GM19099 (cell line): ENCODE data around the gene TMC1.
A peak's percentile ranks its signal among the peaks of the same experiment; 100 is the strongest.

Experiments used
- POLR2A ChIP-seq: IDR thresholded peaks from 3 replicates; pipeline ENCODE4 v1.6.1; 2011; ENCODE audit warnings: low read depth; ENCODE audit not compliant: insufficient read length; ENCODE audit errors: extremely low read depth

Gene TMC1

DNA sequence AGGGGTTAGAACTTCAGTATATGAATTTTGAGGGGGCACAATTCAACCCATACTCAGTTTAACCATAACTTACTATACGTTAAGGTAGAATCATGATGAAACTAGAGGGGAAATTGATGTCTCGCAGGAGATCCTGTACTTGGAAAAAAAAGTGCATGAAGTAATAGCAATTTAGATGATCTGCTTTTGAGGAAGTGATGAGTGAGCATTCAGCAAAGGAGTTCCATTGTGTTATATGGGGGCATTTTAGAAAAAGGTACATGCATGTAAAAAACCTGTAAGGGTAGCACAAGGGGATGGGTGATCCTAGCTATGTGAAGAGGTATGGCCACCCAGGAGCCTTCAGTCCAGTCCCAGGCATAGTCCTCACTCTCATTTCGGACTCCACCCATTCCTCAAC, 14.8 kb upstream of the TMC1 start:
- TF ChIP-seq POLR2A: no peak

DNA sequence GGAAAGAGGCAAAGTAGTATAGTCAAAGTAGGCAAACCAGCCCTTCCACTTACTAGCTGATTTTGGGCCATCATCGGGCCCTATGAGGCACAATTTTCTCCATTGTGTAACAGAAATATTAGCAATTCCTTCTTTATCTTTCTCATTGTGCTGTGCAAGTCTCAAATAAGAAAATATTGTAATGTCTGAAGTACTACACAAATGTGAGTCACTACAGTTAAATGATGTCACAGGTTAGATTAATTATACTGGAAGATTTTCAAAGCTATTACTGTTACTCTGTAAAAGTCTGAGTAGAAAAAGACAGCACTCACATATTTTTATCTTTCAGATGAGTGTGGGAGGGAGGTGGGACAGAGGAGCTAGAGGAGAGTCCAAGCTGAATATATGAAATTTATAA, 12.4 kb upstream of the TMC1 start:
- no peak for TF ChIP-seq POLR2A

DNA sequence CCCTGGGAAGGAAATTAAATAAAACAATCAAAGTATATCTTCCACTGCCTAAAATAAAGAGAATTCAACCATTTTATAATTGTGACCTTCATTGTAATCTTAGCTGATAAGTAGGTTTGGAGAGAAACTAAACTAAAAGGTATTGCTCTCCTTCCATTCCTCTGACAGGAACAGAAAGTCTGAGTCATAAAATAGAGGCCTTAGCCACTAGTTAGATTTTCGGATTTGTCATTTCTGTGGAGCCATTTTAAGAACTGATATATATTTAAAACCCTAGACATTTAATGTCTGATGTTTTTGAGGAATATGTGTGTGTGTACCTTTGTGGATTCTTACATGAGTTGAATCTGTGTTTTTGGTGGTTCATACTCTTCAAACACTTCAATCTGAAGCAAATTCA, 11.8 kb upstream of the TMC1 start:
- no peak for TF ChIP-seq POLR2A

DNA sequence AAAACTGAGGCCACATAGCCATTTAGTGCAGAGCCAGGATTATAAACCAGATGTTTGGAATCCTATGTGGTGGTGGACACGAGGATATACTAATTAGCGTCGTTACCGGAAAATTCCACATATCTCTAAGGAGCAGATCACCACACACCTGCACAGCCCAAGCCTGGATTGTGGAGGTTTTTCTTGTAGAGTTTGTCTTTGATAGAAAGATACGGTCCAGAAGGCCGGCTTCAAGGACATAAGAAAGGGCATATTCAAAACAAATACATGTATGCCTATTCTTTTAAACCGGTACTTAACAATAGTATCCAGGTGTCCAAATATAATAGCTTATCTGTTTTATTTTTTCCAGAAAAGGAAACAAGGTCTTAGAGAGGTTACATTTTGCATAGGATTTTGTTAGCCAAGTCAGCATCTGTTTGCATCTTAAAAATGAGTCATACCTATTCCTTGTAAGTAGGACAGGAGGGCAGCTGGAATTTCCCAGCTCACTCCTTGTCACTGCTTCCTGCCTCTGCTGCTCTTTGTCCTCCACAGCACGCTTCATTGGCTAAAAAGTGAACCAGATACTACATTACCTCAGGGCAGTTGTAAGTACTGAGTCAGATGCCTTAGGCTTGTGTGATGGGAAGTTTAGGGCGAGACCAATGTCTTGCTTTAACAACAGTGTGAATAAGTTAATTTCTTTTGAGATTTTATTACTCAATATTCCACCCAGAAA, 3.6 kb downstream of the TMC1 start:
- no peak for TF ChIP-seq POLR2A

DNA sequence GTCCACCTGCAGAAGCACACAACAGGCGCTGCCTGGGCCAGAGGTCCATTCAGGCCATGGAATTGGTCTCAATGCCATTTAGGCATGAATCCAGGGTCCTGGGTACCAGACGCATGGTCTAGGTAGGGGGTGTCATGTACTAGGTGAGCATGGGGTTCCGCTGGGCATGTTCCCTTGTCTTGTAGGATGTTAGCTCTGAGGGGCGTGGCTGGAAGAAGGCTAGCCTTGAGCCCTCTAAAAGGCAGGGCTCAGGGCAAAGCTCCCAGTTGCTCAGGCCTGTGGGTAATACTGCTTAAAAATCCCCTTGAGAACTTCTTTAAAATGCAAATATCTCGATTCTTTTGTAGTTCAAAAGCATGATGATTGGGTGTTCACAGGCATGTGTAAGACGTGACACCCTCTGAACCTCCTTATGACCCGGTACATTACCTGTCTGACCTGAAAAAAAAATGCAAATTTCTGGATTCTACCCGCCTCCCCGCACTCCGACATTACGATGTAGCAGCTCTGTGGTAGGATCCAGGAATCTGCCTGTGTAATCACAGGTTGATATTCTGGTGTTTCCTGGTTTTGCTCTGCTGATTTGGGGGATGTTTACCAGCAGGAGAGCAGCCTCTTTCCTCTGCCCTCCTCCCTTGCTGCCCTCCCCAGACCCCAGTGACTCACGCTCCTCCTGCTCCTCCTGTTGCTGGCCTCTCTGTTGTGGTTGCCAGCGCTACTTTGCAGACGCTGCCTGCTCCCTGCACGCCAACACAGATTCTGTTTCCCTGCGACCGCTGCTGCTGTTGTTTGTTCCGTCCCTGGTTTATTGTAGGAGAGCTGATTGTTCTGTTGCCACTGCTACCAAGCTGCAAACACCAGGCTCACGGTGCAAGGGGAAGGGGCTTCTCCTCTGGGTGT, 5.7 kb downstream of the TMC1 start:
- TF ChIP-seq POLR2A: peak; percentile 55

DNA sequence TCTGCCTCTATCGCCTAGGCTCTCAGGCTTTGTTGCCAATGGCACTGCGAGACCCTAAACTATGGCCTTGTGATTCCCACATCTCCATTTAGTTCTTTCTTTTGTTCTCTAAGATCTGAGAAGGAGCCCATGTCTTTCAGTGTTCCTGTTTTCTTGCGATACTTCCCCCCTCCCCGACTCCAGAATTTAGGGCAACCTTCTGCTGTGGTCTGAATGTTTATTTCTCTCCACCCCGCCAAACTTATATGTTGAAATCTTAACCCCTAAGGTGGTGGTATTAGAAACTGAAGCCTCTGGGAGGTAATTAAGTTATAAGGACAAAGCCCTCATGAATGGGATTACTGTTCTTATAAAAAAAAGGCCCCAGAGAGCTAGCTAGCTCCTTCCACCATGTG, 6.4 kb downstream of the TMC1 start:
- TF ChIP-seq POLR2A: no peak

DNA sequence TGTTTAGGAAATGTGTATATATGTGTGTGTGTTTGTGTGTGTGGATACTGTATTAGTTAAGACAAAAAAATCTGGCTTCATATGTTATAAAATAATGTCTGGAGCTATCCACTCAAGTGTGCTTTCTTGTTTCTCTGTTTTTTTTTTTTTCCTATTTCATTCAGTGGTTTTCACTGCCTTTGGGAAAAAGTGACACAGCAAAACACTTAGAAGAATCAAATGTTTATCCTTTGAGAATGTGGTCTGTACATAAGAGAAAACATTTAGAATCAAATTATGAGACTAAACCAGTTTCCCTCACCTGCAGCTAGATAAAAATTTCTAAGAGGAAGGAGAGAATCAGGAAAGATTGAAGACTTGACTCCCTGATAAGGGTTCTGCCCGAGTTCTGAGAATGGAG, 8.1 kb downstream of the TMC1 start:
- TF ChIP-seq POLR2A: no peak

DNA sequence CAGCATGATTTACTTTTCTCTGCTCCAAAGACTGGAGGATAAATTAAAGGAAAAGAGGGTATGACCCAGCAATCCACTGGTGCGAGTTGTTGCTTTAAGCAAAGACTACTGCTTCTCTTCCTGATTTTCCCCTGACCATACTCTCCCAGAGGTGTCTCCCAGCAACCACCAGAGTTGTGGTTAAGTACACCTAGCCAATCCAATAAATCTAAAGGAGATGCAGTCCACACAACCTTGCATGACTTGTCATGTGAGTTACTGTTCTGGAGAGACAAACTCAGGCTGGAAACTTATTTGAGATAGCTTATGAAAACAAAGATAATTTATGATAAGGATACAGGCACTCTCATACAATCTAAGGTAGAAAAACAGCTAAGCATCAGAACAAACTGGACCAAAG, 11.9 kb downstream of the TMC1 start:
- TF ChIP-seq POLR2A: no peak

DNA sequence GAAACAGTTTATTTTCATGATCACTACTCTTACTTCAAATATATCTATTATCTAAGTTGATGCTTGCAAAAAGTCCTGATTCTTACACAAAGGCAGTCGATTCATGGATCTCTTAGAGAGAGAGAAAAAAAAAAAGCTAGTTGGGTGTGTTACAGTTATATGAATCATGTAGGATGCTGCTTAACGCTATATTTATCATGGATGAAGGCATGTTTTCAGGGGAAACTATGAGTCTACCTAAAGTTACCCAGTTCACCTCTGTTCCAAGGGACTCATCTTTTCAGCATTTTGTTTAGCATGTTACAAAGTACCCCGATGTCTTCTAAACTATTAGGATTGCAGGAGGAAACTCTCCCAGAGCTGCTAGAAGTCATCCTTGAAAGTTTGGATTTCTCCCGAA, 13.5 kb downstream of the TMC1 start:
- TF ChIP-seq POLR2A: no peak

DNA sequence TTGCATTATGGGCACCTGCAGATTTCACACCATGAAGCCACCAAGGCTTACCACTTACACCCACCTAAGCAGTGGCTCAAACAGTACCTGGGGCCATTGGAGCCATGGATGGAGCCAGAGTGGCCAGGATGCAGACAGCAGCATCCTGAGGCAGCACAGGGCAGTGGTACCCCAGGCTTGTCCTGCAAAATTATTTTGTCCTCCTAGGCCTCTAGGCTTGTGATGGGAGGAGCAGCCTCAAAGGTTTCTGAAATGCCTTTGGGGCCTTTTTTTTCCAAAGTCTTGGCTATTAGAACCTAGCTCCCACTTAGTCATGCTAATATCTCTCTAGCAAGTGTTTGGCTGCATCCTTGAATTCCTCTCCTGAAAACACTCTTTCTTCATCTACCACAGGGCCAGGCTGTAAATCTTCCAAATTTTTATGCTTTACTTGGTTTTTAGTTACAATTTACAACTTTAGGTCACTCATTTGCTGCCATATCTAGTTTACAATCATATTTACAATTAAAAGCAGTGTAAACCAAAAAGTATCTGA, 15.7 kb downstream of the TMC1 start:
- TF ChIP-seq POLR2A: no peak

DNA sequence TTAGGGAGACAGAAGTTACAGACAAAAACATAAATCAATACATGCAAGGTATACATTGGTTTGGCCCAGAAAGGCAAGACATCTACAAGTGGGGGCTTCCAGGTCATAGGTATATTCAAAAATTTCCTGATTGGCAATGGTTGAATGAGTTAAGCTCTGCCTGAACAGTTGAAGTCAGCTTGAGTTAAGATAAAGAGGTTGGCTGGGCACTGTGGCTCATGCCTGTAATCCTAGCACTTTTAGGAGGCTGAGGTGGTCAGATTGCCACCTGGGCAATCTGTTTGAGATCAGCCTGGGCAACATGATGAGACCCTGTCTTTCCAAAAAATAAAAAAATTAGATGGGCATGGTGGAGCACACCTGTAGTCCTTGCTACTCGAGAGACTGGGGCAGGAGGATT, 16.3 kb downstream of the TMC1 start:
- no peak for TF ChIP-seq POLR2A

DNA sequence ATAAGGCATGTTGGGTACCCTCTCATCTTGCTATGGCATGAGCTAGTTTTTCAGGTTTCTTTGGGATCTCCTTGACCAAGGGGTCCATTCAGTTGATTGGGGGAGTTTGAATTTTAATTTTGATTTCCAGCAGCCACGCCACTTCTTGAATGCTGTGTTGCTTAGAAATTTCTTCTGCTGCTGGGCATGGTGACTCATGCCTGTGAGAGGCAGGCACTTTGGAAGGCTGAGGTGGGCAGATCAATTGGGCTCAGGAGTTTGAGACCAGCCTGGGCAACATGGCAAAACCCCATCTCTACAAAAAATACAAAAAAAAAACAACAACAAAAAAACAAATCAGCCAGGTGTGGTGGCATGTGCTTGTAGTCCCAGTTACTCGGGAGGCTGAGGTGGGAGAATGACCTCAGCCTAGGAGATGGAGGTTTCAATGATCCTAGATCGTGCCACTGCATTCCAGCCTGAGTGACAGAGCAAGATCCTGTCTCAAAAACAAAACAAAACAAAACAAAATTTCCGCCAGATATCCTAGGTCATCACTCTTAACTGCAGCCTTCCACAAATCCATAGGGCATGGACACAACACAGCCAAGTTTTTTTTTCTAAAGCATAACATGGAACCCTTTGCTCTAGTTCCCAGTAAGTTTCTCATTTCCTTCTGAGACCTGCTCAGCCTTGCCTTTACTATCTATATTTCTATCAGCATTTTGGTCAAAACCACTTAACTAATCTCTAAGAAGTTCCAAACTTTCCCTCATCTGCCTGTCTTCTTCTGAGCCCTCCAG, 17.7 kb downstream of the TMC1 start:
- TF ChIP-seq POLR2A: no peak

DNA sequence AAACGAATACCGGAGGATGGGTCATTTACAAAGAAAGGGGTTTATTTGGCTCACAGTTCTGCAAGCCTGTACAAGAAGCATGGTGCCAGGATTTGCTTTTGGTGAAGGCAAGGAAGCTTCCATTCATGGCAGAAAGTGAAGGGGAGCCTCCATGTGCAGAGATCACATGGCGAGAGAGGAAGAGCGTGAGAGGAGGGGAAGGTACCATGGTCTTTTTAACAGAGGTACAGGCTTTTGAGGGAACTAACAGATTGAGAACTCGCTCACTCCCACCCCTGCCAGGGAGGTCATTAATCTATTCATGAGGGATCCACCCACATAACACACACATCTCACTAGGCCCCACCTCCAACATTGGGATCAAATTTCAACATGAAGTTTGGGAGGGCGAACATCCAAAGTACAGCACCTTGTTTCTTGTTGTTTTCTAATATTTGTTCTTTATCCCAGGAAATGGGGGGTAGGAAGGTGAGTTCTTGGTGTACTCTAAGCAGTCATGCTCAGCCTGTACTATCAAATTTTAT, 18.5 kb downstream of the TMC1 start:
- TF ChIP-seq POLR2A: no peak

DNA sequence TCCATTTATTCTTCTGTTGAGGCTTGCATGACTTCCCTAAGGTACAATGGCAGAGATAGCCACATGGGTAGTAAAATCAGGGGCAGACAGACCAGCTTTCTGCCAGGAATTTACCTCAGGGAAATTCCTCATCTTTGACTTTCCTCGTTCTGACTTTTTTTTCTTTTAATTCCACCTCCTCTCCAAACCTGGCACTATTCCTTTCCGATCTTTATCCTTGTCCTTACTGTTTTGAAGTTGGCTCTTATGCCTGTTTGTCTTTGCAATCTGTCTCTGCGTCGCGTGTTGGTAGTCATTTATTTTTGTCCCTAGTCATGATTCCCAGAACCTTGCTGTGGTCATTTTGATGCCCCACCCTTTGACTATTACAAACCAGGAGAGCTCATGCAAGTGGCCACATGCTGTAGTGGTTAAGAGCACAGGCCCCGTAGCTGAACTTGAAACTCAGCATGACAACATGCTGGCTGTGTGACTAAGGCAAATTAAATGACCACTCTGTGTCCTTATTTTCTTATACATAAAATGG, 19.0 kb downstream of the TMC1 start:
- no peak for TF ChIP-seq POLR2A

DNA sequence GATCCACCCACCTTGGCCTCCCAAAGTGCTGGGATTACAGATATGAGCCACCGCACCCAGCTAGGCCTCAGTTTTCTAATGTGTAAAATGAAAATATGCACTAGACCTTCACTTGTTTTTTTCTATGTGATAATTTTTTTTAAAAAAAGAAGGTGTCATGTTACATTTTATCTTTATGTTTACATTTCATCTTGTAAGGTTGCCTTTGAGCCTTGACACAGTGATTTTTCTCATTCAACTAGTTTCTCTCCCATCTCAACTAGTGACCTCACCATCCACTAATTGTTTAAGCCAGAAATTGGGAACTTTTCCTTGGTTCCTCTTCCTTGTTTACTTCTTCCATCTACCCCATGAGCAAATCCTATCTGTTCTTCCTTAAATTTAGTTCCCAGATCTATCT, 21.5 kb downstream of the TMC1 start:
- no peak for TF ChIP-seq POLR2A
